OCI-LY3 (cell line): ENCODE measurements around the gene LMAN1.

Experiments used
- H2AFZ ChIP-seq: fragments of 200-600, 300-600 bp; shearing (Covaris generic); 2 replicates; pipeline ENCODE4 v1.6.0; 2014; ENCODE audit warnings: antibody characterized with exemption, low read depth, low read length
- H3K27ac ChIP-seq: fragments of 200-600, 300-600 bp; sonication (generic); 2 replicates; pipeline ENCODE4 v1.5.1; 2014; ENCODE audit warnings: mild to moderate bottlenecking, low read length, moderate library complexity, mixed read lengths
- H3K27me3 ChIP-seq: fragments of 200-600, 300-600 bp; sonication (generic); 2 replicates; pipeline ENCODE4 v1.6.1; 2014; ENCODE audit warnings: low read depth, low read length, mixed read lengths
- H3K36me3 ChIP-seq: fragments of 200-600, 300-600 bp; sonication (generic); replicated peaks from 2 replicates; pipeline ENCODE3; 2014; ENCODE audit warnings: low read depth, low read length, mixed read lengths
- H3K4me1 ChIP-seq: fragments of 300-600, 200-600 bp; sonication (generic); 2 replicates; pipeline ENCODE4 v1.6.1; 2014; ENCODE audit warnings: low read length, mixed read lengths
- H3K4me2 ChIP-seq: fragments of 200-600, 300-600 bp; sonication (generic); 2 replicates; pipeline ENCODE4 v1.6.1; 2014; ENCODE audit warnings: low read length, mixed read lengths
- H3K4me3 ChIP-seq: fragments of 300-600, 200-600 bp; sonication (generic); 2 replicates; pipeline ENCODE4 v1.5.1; 2014; ENCODE audit warnings: antibody characterized with exemption, mild to moderate bottlenecking, low read length, moderate library complexity
- H3K79me2 ChIP-seq: fragments of 300-600, 200-600 bp; shearing (Covaris generic); 2 replicates; pipeline ENCODE4 v1.6.1; 2014; ENCODE audit warnings: mild to moderate bottlenecking, low read length, mixed read lengths
- H3K9ac ChIP-seq: fragments of 300-600, 200-600 bp; shearing (Covaris generic); 2 replicates; pipeline ENCODE4 v1.6.0; 2014; ENCODE audit warnings: mild to moderate bottlenecking, low read length, moderate library complexity
- H3K9me3 ChIP-seq: fragments of 200-600, 300-600 bp; shearing (Covaris generic); 2 replicates; pipeline ENCODE4 v1.6.1; 2014; ENCODE audit warnings: low read length, mixed read lengths; ENCODE audit not compliant: insufficient read depth
- H4K20me1 ChIP-seq: fragments of 200-600, 300-600 bp; sonication (generic); 2 replicates; pipeline ENCODE4 v1.6.1; 2016; ENCODE audit warnings: low read length, mixed read lengths; ENCODE audit not compliant: insufficient read depth
- EZH2phosphoT487 ChIP-seq: fragments of 200-600 bp; shearing (Covaris generic); IDR thresholded peaks from 2 replicates; pipeline ENCODE4 v1.6.1; 2018; ENCODE audit warnings: antibody characterized with exemption, mixed run types, low read depth
- TF ChIP-seq, protein P1 (sequence below): fragments of 200-600, 300-600 bp; sonication (generic); IDR thresholded peaks from 2 replicates; pipeline ENCODE4 v1.5.1; 2014; ENCODE audit warnings: antibody characterized with exemption, low read length, low read depth

Gene LMAN1

DNA sequence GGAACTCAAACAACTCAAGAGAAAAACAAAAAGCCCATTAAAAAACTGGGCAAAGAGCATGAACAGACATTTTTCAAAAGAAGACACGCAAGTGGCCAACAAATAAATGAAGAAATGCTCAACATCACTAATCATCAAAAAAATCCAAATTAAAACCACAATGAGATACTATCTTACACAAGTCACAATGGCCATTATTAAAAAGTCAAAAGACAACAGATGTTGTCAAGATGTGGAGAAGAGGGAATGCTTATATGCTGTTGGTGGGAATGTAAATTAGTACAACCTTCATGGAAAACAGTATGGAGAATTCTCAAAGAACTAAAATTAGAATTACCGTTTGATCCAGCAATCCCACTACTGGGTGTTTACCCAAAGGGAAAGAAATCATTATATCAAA, 15.1 kb downstream of the LMAN1 start:
- Histone ChIP-seq H3K4me2 (no peak overlapping the region), H3K27ac (no peak overlapping the region), H3K4me3 (no peak overlapping the region), H3K9me3 (no peaks in the 10 kb centered on the region), H3K9ac (no peak overlapping the region), H3K27me3 (no peaks in the 10 kb centered on the region), H2AFZ (no peak overlapping the region), H3K79me2 (peaks cover 61% of the 10 kb centered on the region), H4K20me1 (peaks cover 55% of the 10 kb centered on the region), H3K36me3 (peaks cover 92% of the 10 kb centered on the region), H3K4me1 (no peaks in the 10 kb centered on the region)
- TF ChIP-seq, protein P1, sequence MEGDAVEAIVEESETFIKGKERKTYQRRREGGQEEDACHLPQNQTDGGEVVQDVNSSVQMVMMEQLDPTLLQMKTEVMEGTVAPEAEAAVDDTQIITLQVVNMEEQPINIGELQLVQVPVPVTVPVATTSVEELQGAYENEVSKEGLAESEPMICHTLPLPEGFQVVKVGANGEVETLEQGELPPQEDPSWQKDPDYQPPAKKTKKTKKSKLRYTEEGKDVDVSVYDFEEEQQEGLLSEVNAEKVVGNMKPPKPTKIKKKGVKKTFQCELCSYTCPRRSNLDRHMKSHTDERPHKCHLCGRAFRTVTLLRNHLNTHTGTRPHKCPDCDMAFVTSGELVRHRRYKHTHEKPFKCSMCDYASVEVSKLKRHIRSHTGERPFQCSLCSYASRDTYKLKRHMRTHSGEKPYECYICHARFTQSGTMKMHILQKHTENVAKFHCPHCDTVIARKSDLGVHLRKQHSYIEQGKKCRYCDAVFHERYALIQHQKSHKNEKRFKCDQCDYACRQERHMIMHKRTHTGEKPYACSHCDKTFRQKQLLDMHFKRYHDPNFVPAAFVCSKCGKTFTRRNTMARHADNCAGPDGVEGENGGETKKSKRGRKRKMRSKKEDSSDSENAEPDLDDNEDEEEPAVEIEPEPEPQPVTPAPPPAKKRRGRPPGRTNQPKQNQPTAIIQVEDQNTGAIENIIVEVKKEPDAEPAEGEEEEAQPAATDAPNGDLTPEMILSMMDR, result no peak
- no peak for TF ChIP-seq EZH2phosphoT487

DNA sequence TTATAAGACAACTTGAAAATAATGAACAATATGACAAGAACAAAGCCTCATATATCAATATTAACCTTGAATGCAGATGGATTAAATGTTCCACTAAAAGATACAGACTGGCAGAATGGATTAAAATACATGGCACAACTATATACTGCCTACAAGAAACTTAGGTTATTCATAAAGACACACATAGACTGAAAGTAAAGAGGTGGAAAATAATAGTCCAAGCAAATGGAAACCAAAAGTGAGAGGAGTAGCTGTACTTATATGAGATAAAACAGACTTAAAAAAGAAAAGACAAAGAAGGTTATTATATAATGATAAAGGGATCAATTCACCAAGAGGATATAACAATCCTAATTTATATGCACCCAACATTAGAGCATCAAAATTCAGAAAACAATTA, 18.2 kb downstream of the LMAN1 start:
- peaks cover 58% of the 10 kb centered on the region for H4K20me1 ChIP-seq
- H3K79me2 ChIP-seq, result peaks cover 60% of the 10 kb centered on the region
- H3K27me3 ChIP-seq, result no peaks in the 10 kb centered on the region
- no peaks in the 10 kb centered on the region for H3K4me1 ChIP-seq
- no peak overlapping the region for H2AFZ ChIP-seq
- no peak overlapping the region for H3K4me3 ChIP-seq
- TF ChIP-seq EZH2phosphoT487, result no peak
- TF ChIP-seq, protein P1, result no peak
- H3K36me3 ChIP-seq, result peaks cover 92% of the 10 kb centered on the region
- H3K9me3 ChIP-seq, result no peaks in the 10 kb centered on the region
- no peak overlapping the region for H3K9ac ChIP-seq
- H3K4me2 ChIP-seq, result no peak overlapping the region
- H3K27ac ChIP-seq, result no peak overlapping the region

DNA sequence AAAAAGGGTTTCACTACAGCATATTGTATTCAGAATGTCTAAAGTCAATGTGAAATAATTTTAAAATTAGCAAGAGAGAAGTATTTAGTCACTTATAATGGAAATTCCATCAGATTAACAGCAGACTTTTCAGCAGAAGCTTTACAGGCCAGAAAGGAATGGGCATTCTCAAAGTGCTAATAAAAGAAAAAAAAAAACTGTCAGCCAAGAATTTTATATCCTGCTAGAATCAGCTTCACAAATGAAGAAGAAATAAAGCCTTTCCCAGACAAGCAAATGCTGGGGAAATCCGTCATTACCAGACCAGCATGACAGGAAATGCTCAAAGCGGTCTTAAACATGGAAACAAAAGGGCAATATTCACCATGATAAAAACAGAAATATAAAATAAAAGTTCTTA, 18.8 kb downstream of the LMAN1 start:
- Histone ChIP-seq H4K20me1 (peaks cover 58% of the 10 kb centered on the region), H3K36me3 (peaks cover 92% of the 10 kb centered on the region), H3K9me3 (no peaks in the 10 kb centered on the region), H3K79me2 (peaks cover 55% of the 10 kb centered on the region), H3K27ac (no peak overlapping the region), H2AFZ (no peak overlapping the region), H3K9ac (no peak overlapping the region), H3K27me3 (no peaks in the 10 kb centered on the region), H3K4me1 (no peaks in the 10 kb centered on the region), H3K4me3 (no peak overlapping the region), H3K4me2 (no peak overlapping the region)
- no peak for TF ChIP-seq EZH2phosphoT487
- TF ChIP-seq, protein P1, result no peak

DNA sequence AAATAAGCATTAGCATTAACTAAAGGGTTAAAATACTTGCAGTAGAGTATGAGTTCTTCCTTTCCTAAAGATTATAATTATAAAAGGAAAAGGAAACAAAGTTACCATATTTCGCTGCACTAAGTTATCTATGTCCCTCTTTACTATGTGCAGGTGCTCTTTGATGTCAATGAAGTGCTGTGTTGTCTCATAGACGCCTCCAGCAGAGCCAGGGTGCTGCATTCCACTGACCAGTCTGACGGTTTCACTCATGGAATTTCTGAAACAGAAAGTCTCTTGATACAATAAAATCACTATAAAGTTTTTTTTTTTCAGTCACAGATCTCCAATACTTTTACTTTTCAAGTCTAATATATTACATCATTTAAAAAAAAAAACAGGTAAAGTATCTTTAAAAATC, 26.1 kb downstream of the LMAN1 start:
- H3K4me2 ChIP-seq, result no peak overlapping the region
- no peaks in the 10 kb centered on the region for H3K9me3 ChIP-seq
- no peak overlapping the region for H3K9ac ChIP-seq
- H4K20me1 ChIP-seq, result peaks cover 4% of the 10 kb centered on the region
- no peaks in the 10 kb centered on the region for H3K27me3 ChIP-seq
- H2AFZ ChIP-seq, result no peak overlapping the region
- H3K4me1 ChIP-seq, result no peaks in the 10 kb centered on the region
- H3K36me3 ChIP-seq, result peaks cover 78% of the 10 kb centered on the region
- TF ChIP-seq, protein P1, result no peak
- no peak for TF ChIP-seq EZH2phosphoT487
- no peak overlapping the region for H3K27ac ChIP-seq
- H3K4me3 ChIP-seq, result no peak overlapping the region
- no peaks in the 10 kb centered on the region for H3K79me2 ChIP-seq
